Right hindlimb (tissue), 1 donor: ENCODE data around the gene PDE6B.
"Not testable (repeated sequence)": the region's sequence is repeated elsewhere in the genome, so short reads cannot be mapped to it uniquely, and the experiment has no call there.

Source experiments
- DNase-seq: peaks from one replicate; pipeline ENCODE4 v3.0.0-alpha.2; 2018

Gene PDE6B

DNA sequence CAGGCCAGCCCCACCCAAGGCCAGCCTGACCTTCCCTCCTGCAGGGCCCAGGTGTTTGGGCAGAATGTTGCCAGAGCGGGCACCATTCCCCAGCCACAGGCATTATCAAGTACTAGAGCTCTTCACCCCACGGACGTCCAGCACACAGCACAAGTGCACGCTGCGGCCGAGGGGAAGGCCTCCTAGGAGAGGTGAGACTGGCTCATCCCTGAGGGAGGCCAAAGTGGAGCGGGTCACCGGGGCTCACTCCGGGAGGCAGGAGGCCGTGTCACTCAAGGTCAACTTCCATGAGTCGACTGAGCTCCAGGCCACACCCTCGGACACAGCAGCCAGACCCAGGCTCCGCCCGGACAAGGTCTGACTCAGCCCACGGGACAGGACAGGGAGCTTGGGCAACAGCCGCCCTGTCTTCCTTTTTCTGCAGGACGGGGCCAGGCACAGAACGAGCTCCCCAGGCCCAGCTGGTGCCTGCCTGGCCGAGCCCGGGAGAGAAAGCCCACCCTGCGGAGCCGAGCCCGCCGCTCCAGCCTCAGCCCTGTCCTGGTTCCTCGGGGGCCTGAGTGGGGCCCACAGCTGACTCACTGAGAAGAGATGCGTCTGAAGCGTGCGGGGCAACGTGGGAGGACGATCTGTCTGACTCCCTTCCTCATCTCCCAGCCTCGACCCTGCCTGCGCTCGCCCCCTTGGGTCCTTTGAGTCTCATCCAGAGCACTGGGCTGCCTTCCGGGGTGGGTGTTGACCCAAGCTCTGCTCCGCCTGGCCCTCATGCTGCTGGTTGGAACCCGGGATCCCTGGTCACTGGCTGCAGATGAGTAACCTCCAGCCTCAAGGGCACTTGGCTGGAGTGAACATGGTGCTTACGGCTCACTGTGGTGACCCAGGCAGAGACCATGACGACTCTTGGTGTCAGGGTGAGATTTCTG lies 61.9 kb downstream of the PDE6B start:
- DNase-seq = peak; percentile 57

GRCh38 chr4:687971-688853 lies 62.8 kb downstream of the PDE6B start:
- no peak for DNase-seq

GRCh38 chr4:688854-689681 lies 63.7 kb downstream of the PDE6B start, which contains the start of gene SLC49A3:
Gene SLC49A3, minus strand, starts transcription at chr4:689151. Its CDS starts 24 bp downstream, at chr4:689127.
- DNase-seq = peak; percentile 53

GRCh38 chr4:689723-690122 lies 64.3 kb downstream of the PDE6B start:
- no peak for DNase-seq

DNA sequence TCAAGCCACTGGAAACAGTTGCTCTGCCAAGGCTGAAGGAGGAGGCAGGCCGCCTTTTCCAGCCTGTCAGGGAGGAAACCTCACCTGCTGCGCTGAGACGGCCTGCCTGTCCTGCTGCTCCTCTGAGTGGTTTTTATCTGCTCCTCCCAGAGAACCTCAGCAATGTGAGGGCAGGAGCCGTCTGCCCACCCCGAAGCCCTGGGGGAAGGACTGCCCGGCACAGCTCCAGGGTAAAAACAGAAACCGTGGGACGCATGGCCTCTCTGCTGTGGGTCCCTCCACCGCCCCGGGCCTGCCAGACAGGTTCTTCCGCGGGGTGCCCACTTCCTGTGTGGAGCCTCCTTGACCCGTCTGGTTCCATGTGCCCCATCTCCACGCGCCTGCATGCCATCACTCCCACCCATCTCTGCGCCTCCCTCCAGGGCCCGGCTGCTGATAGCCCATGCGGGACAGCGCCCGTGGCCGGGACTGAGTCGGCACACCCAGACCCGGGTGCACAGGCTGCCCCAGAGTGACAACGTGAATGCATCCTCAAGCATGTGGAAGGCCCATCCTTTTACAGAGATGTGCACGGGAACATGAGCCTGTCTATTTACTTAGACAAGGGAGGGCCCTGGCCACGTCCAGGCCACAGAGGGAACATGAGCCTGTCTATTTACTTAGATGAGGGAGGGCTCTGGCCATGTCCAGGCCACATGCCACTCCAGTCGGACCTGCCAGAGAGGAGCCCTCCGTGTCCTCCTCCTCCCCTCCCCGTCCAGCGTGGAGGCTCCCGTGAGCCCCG lies 67.6 kb downstream of the PDE6B start:
- DNase-seq = no peak

DNA sequence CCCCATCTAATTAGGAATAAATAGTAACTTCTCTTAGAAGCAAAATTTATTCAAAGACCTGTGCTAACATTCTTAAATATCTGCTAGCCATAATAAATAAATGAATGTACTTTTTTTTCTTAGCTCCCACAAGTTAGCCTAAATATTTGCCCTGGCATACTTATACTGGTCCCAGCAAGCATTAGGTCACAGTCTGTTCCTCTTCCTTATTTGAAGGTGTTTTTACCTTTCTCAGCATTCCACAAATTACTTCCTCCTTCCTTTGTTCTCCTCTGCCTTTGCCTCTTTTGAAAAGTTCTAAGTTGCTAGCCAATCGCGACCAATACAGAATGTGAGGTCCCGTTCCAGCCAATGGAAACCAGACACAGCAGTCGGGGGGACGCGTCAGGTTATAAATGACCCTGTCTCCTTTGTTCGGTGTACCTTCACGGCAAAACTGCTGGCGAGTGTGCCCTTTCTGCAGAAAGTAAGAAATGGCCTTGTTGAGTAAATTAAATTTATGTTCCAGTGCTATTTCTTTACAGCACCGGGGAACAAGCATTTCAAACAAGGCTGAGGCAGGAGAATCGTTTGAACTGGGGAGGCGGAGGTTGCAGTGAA lies 69.1 kb downstream of the PDE6B start:
- not testable (repeated sequence) for DNase-seq

GRCh38 chr4:699816-700580 lies 74.6 kb downstream of the PDE6B start:
- no peak for DNase-seq

DNA sequence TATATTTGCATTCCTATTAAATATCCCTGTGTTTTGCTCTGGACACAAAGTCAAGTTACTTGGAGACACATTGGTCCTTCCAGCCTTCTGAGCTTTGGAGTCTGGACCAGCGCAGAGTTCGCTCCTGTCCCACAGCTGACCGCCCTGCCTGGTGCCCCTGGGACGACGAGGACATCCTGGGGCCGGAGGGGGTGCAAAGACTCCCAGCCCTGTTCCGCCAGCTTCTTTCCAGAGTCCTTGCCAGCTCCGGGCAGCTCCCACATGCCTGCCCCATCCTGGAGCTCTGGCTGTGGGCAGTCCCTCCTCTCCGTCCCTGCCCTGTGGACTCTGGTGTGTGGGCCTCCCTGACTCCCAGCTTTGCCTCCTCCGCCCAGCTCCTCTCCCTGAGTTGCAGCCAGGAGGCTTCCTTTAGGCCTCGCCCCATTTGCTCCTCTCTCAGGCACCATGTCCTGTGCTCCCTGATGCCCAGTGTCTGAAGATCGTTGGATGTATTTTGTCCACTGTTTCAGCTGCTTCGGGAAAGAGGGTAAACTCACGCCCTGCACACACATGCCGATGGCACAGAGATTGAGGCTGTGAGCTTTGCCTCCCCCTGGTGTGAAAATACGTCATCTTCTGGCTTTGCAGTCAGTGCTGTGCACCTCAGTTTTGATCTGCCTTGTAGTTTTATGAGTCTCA lies 75.4 kb downstream of the PDE6B start:
- no peak for DNase-seq

DNA sequence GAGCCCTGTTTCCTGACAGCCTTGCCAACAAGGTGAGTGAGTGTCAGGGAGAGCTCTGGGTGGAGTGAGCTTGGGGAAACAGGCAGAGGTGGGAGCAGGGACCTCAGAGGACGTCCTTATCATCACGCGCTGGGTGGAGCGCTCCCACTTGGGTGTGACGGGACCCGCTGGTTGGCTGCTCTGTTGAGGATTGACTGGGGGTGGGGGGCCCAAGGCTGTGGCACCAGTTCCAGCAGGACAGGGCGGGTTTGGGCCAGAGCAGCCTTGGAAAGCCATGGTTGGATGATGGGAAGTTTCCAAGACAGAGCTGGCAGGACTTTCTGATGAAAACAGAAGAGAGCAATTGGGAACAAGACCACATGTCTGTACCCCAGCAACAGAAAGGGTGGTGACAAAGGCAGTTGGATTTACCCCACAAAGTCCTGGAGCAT lies 77.3 kb downstream of the PDE6B start:
- DNase-seq = no peak

DNA sequence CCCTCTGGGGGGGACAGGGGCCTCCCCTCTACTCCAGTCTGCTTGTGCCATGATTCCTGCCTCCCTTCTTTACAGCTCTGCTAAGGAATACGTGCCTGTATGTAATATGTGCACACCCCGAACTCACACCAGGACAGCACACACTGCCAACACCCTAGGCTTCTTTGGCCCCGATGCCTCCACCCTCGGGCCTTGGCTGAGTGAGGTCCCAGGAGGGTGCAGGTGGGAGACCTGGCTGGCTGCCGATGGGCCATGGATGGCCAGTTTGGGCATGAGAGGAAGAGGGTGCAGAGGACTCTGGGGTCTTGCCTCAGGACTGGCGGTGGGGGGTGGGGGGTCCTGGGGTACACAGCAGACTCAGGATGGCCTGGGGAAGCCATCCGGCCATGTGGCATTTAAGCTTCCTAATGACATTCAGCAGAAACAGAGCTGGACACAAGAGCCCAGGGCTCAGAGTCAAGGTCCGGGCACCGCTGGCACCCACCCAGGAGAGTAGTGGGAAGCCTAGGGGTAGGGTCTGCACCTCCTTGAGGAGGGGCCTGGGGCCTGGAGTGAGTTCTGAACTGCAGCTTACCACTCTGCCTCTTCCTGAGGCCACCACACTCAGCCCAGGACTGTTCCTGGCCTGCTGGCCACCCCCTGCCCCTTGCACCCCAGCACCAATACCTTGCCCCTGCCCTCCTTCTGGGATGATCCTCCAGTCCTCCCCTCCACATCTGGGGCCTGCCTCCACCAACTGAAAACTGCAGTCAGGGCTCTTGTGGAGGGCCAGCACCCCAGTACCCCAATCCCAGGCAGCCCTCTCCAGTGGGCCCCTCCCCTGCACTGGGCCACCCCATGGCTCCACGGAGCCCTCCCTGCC lies 78.2 kb downstream of the PDE6B start:
- no peak for DNase-seq

DNA sequence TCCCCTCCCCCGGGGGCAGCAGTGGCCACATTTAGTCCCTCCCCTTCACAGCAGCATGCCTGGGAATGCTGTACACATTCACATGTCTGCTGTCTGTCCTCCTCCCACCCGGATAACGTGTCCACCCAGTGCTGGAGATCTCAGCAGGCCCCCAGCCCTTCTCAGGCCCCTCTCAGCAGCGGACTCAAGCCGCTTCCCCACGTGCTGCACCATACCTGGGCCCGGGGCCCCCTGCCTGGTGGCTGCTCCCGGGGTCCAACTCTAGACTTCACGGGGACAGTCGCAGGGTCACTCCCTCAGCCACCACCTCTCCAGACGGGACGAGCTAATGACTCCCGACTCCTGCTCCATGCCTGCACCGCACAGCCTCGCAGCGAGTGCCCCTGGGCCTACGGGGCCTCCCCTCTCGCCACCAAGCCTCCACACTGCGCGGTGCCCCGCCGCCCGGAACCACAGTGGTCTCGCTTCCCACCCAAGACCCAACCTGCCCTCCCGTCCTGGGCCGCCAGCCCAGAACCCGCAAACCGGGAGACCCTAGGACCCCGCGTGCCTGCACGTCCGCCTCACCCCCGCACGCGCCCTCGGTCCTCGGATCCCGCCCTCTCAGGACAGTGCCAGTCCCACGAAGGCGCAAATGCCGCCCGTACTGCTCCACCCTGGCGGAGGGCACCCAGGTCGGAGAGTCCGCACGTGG lies 79.0 kb downstream of the PDE6B start:
- peak; percentile 35 for DNase-seq

DNA sequence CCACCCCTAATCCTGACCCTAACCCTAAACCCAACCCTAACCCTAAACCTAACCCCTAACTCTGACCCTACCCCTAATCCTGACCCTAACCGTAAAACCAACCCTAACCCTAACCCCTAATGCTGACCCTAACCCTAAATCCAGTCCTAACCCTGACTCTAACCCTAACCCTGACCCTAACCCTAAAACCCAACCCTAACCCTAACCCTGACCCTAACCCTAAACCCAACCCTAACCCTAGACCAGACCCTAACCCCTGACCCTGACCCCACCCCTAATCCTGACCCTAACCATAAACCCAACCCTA lies 79.6 kb downstream of the PDE6B start:
- DNase-seq = no peak

DNA sequence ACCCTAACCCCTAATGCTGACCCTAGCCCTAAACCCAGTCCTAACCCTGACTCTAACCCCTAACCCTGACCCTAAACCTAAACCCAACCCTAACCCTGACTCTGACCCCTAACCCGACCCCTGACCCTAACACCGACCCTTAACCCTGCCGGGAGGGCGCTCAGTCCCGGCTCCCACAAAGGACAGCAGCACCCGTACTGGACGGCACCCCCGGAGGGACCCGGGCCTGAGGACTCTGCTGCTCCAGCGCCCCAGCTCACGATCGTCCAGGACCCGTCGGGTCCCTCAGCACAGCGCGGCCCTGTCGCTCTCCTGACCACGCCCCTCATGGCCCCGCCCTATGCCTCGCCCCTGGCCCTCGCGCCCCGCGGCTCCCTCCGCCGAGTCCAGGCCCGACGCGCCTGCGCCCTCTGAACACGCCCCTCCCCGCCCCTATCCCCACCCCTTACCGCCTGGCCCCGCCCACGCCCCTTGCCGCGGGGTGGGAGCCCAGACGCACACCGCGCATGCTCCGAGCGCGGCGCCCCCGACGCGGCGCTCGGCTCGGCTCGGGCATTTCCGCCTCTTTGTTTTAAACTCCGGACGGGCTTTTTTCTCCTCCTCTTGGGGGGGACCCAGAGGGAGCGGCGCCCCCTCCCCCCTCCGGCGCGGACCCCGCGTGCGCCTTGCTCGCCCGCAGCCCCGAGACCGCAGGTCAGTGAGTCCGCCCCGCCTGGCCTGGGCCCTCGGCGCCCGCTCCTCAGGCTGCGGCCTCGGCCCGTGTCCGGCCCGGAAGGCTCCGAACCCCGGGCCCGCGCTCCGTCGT lies 80.1 kb downstream of the PDE6B start, which contains the start of gene PCGF3:
Gene PCGF3 (plus strand): TSS at position 555 of the 805 bp plus-strand sequence. CDS start 27,849 bp downstream, outside the sequence.
- peak; percentile 99 for DNase-seq

- not testable (repeated sequence) for DNase-seq
Observed at GRCh38 chr4:706083-706633, 80.8 kb downstream of the PDE6B start.

- no peak for DNase-seq
Observed at GRCh38 chr4:706834-707598, 81.6 kb downstream of the PDE6B start.

DNA sequence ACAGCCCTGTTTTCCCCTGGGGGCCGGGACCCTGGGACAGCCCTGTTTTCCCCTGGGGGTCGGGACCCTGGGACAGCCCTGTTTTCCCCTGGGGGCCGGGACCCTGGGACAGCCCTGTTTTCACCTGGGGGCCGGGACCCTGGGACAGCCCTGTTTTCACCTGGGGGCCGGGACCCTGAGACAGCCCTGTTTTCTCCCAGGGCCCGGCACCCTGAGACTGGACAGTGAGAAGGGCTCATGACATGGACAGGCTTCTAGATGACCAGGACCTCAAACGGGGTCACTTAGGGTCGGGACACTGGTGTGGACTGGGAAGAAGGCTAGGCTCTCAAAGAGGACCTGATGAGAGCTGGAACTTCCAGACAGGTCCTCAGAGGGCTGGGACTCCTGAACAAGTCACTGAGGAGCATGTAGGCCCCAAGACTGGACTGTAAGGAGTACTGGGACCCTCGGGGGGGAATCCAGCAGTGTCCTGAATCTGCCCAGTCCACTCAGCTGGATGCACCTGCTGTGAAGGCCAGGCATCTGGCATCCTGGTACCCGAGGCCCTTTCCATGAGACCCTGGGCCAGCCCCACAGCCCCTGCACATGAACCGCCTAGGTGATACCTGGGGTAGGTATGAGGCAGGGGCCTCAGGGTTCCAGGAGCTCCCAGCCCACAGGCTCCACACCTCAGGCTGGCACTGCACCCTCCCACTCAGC lies 82.7 kb downstream of the PDE6B start:
- DNase-seq = no peak
